SHP77 (cell line): ENCODE measurements around the gene AGAP3.

Experiments
- DNase-seq, 2 experiments: peaks; one replicate each; lab custom pipeline; 2025; lab: John Stamatoyannopoulos, UW

AGAP3 gene

DNA sequence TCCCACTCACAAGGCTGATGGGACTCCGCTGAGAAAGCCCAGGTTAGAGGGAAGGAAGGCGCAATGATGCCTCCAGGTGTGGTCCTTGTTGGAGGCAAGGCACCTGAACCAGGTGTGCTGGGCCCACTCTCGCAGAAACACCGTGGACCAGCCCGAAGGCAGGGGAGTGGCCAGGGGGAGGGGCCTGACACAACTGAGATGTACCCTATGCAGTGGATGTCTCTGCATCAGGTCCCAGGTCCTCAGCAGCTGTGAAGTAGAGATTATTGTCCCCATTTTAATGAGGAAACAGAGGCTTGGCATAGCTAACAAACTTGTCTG is 49.2 kb downstream of the AGAP3 start:
- DNase-seq = no peak

DNA sequence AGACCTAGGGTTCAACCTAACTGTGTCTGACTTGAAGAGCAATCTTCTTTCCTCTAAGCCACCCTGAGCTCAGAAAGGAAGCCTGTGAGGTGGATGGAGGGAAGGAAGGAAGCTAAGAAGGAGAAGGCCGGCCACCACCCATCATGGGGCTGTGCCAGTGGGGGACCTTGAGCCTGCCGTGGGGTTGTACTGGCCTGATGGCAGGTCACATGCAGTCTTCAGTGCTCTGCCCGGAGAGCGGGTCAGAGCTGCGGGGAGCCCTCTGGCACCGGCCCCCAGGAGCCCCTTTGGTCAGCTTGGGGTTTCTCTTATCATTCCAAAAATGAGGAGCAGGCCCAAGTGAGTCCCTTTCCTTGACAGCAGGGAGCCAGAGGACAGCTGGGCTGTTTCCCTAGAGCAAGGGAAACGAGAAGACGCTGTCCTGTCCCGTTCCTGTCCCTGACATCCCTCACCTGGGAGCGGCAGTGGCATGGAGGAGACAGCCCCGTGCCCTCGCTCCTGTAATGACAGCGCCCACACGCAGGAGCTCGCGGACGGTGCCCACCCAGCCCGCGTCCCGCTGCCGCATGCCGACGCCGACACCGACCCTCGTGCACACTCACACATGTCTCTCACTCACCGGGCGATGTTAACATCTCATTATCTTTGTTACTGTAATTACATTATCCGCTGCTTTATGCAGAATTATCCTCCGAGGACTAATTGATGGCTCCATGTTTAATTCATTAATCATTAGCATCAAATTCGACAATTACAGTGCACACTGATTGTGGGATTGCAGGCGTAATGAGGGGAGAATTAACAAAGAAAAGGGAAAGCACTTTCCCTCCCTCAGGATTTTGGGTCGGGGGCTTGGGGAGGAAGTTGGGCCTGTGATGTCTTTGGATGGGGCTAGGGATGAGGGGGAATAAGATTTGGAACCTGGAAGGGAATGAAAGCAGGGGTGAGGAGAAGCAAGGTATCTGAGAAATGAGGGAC is 49.9 kb downstream of the AGAP3 start:
- no peak for DNase-seq

DNA sequence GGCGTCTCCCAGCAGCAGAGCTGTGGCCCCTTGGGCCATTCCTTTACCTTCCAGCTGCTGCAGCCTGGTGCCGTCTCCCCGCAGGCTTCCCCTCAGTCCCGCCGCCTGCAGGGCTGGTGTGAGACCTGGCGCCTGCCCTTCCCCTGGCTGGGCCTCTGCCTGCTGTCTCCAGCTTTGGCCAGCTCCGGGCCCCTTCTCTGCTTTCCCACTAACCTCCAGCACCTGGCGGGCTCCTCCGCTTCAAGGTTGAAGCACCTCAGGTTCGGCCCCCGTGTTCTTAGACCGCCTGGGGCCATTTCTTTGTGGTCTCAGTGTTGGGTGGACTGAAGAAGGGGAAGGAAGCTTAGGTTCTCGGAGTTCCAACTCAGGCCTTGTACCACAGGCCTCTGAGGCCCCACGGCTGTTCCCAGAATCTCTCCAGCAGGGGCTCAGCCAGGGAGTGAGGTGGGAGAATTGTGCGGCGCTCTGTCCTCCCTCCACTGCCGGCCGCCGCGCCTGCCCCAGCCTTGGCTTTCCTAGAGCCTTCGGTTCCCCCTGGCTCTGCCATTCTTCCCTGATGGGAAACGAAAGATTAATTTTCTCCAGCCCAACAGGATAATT is 50.9 kb downstream of the AGAP3 start:
- no peak for DNase-seq

DNA sequence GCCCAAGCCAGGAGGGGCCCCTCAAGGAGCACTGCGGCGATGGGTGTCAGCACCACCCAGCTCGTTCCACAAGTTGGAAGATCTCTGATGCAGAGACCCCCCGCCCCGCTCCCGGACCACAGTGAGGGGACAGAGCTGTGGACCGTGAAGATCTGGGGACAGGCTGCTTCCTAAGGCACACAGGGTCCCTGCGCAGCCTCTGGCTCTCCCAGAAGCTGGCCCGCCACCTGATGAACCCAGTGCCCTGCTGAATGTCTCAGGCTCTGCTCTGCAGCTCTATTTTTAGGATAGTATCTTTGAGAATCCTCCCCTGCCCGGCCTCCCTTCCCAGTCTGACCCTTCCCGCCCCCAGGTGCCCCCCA is 51.5 kb downstream of the AGAP3 start:
- no peak for DNase-seq

DNA sequence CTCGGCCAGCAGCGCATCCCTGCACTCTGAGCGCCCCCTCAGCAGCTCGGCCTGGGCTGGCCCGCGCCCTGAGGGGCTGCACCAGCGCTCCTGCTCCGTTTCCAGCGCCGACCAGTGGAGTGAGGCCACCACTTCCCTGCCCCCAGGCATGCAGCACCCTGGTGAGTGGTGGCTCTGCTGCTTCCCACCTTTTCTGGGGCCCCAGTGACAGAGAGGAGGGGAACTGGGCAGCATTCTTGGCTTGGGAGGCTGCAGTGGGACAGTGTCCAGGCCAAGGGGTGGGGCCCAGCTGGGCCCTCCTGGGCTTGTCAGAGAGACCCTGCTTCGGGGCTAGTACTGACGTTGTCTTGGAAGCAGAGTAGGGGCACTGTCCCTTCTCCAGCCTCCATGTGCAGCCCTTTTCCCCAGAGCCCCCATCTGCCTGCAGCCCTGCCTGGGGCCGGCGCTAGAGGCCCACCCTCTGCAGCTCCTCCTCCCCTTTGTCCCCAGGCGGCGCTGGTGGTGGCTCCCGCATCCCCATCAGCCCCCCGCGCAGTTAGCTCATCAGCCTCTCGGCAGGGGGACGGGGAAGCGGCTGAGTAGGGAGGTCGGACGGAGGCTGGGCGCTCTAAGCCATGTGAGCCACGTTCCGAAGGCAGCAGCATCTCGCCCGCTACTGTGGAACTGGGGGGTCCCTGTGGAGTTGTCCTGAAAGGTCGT is 52.0 kb downstream of the AGAP3 start:
- DNase-seq = no peak

DNA sequence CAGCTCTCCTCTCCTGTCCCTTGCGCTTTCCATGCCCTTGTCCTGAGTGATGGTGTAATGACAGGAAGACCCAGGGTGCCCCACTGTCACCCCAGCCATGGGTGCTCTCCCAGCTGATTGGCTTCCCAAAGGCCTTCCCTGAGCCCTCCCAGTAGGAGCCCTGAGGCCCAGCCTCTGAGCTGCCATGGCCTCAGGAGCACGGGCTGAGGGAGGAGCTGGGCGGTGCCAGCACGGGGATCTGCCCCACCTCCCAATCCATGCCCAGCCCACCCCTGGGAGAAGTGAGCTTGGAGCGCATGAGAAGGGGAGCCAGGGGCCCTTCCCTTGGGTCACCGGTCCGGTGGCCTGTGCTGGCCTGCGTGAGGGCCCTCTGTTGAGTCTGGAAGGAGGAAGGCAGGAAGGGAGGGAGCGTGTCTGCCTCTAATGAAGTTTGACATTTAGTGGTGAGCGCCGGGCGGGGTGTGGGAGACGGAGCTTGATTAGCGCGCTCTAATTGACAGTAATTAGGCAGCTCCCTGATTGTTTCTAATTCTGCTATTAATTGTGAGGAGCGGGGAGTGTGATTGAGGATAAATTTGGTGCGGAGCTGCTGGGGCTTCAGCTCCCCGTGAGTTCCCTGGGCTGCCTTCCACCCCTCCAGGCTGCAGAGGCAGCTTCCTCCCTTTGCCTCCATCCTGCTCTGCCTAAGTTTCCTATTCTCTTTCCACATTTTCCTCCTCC is 53.0 kb downstream of the AGAP3 start:
- no peak for DNase-seq

DNA sequence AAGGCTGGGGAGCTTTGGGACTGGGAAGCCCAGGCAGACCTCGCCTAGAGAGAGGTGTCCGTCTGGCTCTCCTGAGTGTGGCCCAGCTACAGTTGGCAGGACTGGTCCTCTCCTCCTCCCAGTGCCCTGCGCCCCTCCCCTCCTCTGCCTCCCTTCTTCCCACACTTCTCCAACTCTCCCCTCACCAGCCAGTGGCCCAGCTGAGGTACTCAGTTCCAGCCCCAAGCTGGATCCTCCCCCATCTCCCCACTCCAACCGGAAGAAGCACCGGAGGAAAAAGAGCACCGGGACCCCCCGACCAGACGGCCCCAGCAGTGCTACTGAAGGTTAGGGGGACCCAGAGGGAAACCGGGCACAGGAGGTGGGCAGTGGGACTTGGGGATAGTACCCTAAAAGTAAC is 53.5 kb downstream of the AGAP3 start:
- DNase-seq = no peak

DNA sequence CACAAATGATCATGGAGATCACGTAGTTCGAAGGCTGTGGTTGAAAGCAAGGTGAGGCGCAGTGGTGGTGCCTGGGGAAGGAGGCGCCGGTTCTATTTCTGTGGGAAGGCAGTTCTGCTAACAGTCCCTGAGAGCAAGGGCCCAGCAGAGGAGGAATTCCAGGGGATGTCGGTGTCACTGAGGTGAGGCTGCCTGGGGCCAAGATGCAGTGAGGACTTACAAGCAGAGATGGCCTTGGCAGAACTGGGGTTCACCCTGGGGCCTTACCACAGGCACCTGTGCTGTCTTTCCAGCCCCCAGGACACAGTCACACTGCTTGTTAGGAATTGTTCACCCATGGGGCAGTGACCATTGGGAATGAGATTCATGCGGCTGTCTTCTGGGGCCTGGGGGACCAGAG is 54.6 kb downstream of the AGAP3 start:
- DNase-seq = no peak

DNA sequence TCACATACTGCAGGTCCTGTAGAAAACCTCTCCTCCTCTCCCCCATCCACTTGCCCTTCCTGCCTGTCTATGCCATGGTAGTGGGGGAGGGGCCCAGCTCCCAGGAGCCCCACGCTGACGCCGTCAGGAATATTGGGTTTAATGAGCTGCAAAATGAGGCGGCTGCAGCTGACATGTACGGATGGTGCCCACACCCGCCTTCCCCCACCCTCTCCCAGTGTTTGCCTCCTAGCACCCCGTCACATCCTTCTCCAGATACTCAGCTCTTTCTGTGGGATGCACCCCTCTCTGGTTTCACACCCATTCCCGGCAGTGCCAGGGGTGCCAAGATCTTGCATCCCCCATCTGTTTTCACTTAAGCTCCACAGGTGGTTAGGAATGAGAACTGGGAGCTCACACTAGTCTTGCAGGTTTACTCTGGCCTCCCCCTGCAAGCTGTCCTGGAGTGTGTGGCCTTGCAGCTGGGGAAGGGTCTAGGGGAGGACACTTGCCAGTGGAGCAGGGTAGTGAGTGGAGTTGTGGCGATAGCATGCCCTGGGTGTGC is 55.1 kb downstream of the AGAP3 start:
- no peak for DNase-seq

DNA sequence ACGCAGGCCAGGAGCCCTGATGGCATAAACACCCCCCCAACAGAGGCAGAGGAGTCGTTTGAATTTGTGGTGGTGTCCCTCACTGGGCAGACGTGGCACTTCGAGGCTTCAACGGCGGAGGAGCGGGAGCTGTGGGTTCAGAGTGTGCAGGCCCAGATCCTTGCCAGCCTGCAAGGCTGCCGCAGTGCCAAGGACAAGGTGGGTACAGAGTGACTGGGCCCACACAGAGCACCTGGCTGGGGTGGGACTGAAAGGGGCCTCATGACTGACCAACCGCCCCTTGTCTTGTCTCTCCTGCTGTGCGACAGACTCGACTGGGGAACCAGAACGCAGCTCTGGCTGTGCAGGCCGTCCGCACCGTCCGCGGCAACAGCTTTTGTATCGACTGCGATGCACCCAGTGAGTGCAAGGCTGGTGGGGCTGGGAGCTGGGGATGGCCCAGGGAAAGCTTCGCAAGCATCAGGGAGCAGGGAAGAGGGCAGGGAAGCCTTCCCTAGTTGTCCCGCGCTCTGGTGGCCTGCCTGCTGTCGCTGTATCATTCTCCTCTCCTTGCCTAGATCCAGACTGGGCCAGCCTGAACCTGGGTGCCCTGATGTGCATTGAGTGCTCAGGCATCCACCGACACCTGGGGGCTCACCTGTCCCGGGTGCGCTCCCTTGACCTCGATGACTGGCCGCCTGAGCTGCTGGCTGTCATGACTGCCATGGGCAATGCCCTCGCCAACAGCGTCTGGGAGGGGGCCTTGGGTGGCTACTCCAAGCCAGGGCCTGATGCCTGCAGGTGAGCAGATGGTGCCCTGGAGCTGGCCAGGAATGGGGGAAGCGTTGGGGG is 55.8 kb downstream of the AGAP3 start:
- DNase-seq = no peak

DNA sequence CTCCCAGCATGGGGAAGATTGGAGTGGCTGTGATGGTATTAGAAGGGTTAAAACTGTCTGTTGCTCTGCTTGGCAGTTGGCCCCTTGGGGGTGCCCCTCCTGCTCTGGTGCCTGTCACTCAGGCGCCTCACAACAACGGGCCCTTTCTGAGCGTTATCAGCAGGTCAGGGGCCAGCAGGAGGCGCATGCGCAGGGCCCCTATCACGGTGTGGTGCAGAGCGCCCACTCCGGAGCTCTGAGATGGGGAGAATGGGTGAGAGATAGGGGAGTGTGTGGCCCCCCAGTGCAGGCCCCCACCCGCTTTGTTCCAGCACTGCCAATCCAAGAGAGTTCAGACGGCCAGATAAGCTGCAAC is 56.4 kb downstream of the AGAP3 start:
- no peak for DNase-seq

DNA sequence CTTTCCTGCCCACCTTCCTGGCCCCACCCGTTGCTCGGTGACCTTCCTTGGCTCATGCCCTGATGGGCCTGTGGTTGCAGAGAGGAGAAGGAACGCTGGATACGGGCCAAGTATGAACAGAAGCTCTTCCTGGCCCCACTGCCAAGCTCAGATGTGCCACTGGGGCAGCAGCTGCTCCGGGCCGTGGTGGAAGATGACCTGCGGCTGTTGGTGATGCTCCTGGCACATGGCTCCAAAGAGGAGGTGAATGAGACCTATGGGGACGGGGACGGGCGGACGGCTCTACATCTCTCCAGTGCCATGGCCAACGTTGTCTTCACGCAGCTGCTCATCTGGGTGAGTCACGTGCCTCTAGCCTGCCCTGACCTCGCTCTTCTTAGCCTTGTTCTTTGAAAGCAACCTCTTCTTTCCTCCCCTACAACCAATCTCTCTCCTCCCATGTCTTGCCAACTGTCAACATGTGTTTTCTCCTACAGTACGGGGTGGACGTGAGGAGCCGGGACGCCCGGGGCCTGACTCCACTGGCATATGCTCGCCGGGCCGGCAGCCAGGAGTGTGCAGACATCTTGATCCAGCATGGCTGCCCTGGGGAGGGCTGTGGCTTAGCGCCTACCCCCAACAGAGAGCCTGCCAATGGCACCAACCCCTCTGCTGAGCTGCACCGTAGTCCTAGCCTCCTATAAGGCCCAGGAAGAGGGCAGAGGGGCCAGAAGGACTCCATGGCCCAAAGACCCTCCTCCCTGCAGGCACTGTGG is 57.2 kb downstream of the AGAP3 start:
- DNase-seq = no peak

DNA sequence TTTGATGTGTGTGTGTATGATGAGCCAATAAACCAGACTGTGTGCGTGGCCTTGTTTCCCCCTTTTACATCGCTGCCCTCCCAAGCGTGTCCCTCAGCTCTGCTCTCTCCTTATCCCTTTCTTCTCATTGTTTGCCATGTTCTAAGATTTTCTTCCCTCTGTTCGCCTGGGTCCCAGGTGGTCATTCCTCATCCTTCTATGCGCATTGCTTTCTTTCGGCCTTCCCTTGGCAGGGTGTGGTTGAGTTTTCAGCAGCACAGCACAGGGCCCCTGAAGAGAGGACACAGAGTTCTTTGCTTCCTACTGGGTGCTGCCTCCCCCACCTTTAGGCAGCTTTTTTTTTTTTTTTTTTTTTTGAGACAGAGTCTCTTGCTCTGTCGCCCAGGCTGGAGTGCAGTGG is 58.1 kb downstream of the AGAP3 start:
- DNase-seq = no peak

DNA sequence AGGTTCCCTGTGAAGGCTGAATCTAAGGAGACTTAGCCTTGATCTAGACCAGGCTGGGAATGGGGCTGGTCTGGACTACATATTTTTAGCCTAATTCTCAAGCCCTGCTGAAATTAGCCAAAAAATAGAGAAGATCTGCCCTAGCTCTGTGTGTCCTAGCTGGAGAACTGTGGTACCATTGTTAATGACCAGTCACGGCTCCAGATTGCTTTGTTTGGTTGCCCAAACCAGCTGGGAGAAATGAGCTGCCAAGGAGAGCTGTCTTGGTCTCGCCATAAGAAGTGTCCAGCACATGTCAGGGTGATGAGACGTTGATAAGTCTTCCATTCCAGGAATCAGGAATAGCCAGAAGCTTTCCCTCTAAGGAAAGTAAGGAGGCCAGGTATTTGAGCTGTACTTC is 60.5 kb downstream of the AGAP3 start:
- no peak for DNase-seq

DNA sequence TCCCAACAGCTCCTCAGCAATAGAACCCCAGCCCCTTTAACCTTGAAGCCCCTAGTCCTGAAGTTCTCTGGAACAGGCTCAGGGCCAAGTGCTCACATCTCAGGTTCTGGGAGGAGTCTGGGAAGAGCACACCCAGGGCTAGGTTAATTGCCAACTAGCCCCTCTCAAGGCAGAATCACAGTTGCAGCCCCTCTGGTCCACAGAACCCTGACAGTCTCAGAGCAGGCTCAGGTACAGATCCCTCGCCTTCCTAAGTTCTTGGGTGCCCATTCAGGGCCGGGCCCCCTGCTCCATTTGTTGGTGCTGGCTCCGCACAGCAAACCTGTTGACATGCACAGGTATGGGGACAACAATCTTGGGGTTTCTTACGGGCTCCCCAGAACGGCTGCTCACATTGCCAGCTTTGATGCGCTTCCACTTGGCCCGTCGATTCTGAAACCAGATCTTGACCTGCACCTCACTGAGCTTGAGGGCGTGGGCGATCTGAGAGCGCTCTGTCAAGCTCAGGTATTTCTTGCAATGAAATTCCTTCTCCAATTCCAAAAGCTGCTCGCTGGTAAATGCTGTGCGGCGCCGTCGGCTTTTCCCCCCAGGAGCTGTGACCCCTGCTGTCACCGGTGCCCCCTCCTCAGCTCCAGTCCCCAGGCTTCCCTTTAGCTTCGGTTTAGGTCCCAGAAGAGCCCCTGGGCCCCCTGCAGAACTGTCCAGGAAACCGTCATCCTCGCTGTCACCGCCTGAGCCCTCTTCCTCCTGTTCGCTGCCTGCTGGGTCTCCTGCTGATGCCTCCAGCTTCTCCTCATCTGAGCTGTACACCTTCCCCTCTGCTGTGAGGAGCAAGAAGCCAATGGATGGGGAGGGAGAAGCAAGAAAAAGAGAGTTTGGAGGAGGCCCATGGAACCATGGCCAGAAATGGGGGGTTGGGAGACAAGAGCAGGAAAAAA is 62.3 kb downstream of the AGAP3 start:
- no peak for DNase-seq

DNA sequence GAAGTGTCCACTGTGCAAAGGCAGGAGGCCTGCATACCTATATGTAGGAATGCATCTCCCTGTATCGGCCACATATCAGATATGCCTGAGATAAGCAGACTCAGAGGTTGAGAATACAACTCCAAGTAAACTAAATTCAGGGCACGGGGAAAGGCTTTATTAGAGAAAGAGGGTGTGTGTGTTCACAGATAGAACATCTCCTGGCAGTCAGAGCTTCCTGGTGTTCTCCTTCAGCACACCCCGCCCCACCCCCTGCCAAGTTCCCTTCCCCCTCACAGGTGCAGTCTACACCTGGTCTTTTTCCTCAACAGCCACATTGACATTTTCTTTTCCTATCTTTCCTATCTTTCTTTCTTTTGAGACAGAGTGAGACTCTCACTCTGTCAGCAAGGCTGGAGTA is 64.1 kb downstream of the AGAP3 start:
- no peak for DNase-seq

DNA sequence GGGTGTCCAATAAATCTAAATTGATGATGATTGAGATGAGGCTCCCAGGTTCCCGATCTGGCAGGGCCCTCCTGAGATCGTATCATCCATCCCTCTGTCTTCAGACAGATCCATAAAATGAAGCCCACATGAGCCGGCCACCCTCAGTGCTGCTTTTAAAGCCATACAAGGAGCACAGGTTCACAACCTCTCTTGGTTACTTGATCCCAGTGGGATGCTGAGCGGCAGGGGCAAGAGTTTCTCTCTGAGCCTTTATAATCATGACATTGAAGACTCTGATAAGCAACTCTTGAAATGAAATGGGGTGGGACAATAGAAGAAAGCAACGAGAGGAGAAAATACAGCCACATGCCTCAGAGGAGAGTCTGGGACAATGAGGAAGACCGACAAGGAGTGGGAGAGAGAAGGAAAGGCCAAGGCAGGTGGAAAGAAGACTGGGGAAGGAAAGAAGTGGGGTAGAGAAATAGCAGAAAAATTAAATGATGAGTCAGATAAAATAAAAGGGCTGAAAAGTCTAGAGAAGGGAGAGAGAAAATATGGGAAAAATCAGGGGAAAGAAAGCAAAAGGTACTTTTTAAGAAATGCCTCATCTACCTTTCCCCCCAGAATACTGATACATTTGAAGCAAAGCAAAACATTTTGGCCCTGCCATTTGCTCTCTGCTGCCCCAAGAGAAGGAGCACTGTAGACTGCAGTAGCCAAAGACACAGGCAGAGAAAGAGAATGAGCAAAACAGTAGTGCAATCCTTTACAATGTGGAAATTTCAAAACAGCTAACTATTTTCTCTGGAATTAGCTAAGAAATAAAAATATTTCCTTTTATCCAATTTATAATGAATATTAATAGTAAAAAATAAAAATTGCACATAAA is 66.6 kb downstream of the AGAP3 start:
- no peak for DNase-seq

DNA sequence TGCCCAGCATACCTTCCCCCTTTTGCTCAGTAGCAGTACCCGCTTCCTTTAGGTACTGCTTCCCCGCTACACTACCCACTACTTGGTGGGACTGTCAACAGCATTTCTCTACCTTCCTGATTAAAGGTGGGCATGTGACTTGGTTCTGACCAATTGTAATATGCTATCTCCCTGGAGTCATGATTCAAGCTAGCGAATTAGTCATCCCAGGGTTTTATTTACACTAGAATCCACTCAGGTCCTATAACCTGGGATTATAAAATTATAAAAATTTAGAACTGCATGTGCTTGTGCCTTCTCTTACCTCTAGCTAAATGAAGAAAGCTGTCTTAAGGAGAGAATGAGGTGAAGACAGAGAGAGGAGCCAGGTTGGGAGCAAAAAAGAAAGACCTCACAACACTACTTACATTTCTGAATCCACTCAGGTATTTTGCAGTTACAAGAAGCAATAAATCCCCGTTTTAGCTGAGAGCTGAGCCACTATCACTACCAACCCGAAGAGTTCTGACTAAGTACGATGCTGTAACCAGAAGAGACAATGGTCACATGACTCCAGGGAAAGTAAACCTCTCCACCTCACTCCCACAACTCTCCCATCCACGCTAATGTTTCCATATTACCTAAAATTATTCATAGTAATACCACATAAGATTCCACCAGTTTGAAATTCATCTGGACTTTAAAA is 71.5 kb downstream of the AGAP3 start:
- DNase-seq = peak in 1 of 2 experiments; percentile 5
